H1 (cell line): ENCODE data around the gene PPARA.

ENCODE experiments used
- CTCF ChIP-seq, 3 experiments: IDR thresholded peaks; 1 replicate in 2 of 3; 2 replicates in 1 of 3; pipeline versions ENCODE4 v1.5.1 to v1.6.1; 2011; ENCODE audit warnings: low read length in 3 of 3, mild to moderate bottlenecking in 3 of 3, inconsistent platforms in 2 of 3, low read depth in 1 of 3, moderate library complexity in 1 of 3; ENCODE audit not compliant: insufficient read depth in 1 of 3; ENCODE audit errors: control extremely low read depth in 1 of 3
- EP300 ChIP-seq, 2 experiments: IDR thresholded peaks; 1 replicate in 1 of 2; 2 replicates in 1 of 2; pipeline ENCODE4 v1.6.1; 2011 to 2012; ENCODE audit warnings: low read depth in 2 of 2, low read length in 2 of 2, mild to moderate bottlenecking in 2 of 2, borderline replicate concordance in 1 of 2, inconsistent platforms in 1 of 2, moderate library complexity in 1 of 2
- EZH2 ChIP-seq: fragments of 200-600 bp; sonication (generic); IDR thresholded peaks from 2 replicates; pipeline ENCODE4 v1.7.1; 2012; ENCODE audit warnings: low read depth, mild to moderate bottlenecking, moderate library complexity, low read length, inconsistent platforms; ENCODE audit not compliant: severe bottlenecking
- RAD21 ChIP-seq, 2 experiments: IDR thresholded peaks in 1 of 2; conservative IDR thresholded peaks in 1 of 2; 2 replicates each; pipeline ENCODE4 v1.6.1; 2011; ENCODE audit warnings: low read depth in 2 of 2, low read length in 2 of 2, improper control_type of control experiment in 1 of 2, inconsistent platforms in 1 of 2, mild to moderate bottlenecking in 1 of 2, moderate library complexity in 1 of 2
- RBBP5 ChIP-seq: IDR thresholded peaks from 2 replicates; pipeline ENCODE4 v1.7.1; 2012; ENCODE audit warnings: low read depth, mild to moderate bottlenecking, inconsistent platforms, low read length, moderate library complexity, borderline replicate concordance
- TCF12 ChIP-seq: IDR thresholded peaks from 2 replicates; pipeline ENCODE4 v1.6.1; 2011; ENCODE audit warnings: low read depth, mild to moderate bottlenecking, low read length

GRCh38 chr22:46137218-46137766, 13.0 kb upstream of the PPARA start:
- TF ChIP-seq TCF12 (no peak), RAD21 (IDR thresholded peaks at IDR 0.05 in 1 of 2, conservative IDR thresholded peaks at IDR 0.05 in 1 of 2; ENCODE audit: low read depth in 2 of 2, low read length in 2 of 2) (no peak), CTCF (IDR thresholded peaks at IDR 0.05; ENCODE audit: control extremely low read depth in 1 of 3, insufficient read depth in 1 of 3, low read depth in 1 of 3, low read length in 3 of 3) (no peak), EP300 (IDR thresholded peaks at IDR 0.05; ENCODE audit: borderline replicate concordance in 1 of 2, low read depth in 2 of 2, low read length in 2 of 2) (no peak), RBBP5 (no peak), EZH2 (no peak)
